ENCODE results near the gene PTPRK. TPM values are rescaled to one million over a fixed set of nuclear protein-coding genes. Genes with fewer than 3 reads are reported as not detected.

PTPRK gene
- total RNA-seq, 1 donor from 2014 or later = 18.4 TPM

- Histone ChIP-seq H3K36me3 (no peaks in the 10 kb centered on the region), H3K4me1 (peaks cover 40% of the 10 kb centered on the region), H3K27me3 (ENCODE audit: low read depth) (no peaks in the 10 kb centered on the region), H3K4me3 (no peak overlapping the region), H3K27ac (replicated peaks) (no peak overlapping the region), H3K9me3 (replicated peaks) (no peaks in the 10 kb centered on the region)
- intact Hi-C loops (cut with micrococcal nuclease) = no loop called here
- DNase-seq = no peak
- no peak for TF ChIP-seq CTCF (IDR thresholded peaks at IDR 0.05; ENCODE audit: borderline replicate concordance)
Observed at GRCh38 chr6:128095362-128095761, 425.0 kb downstream of the PTPRK start.

GRCh38 chr6:128079021-128079420 lies 441.4 kb downstream of the PTPRK start:
- H3K27ac ChIP-seq (replicated peaks) = no peak overlapping the region
- H3K9me3 ChIP-seq (replicated peaks) = no peaks in the 10 kb centered on the region
- peaks cover 45% of the 10 kb centered on the region for H3K36me3 ChIP-seq
- H3K4me3 ChIP-seq = no peak overlapping the region
- DNase-seq = no peak
- intact Hi-C loops (cut with micrococcal nuclease) = no loop called here
- H3K27me3 ChIP-seq (ENCODE audit: low read depth) = no peaks in the 10 kb centered on the region
- H3K4me1 ChIP-seq = no peaks in the 10 kb centered on the region
- TF ChIP-seq CTCF (IDR thresholded peaks at IDR 0.05; ENCODE audit: borderline replicate concordance) = no peak

GRCh38 chr6:128078276-128078675 lies 442.1 kb downstream of the PTPRK start:
- Histone ChIP-seq H3K27ac (replicated peaks) (no peak overlapping the region), H3K27me3 (ENCODE audit: low read depth) (no peaks in the 10 kb centered on the region), H3K4me1 (peaks cover 4% of the 10 kb centered on the region), H3K4me3 (no peak overlapping the region), H3K9me3 (replicated peaks) (no peaks in the 10 kb centered on the region), H3K36me3 (peaks cover 40% of the 10 kb centered on the region)
- DNase-seq = no peak
- no peak for TF ChIP-seq CTCF (IDR thresholded peaks at IDR 0.05; ENCODE audit: borderline replicate concordance)
- intact Hi-C loops (cut with micrococcal nuclease) = no loop called here

GRCh38 chr6:128076843-128077242 lies 443.6 kb downstream of the PTPRK start:
- Histone ChIP-seq H3K36me3 (peaks cover 35% of the 10 kb centered on the region), H3K27me3 (ENCODE audit: low read depth) (no peaks in the 10 kb centered on the region), H3K4me1 (peaks cover 6% of the 10 kb centered on the region), H3K4me3 (no peak overlapping the region), H3K9me3 (replicated peaks) (no peaks in the 10 kb centered on the region), H3K27ac (replicated peaks) (no peak overlapping the region)
- no peak for TF ChIP-seq CTCF (IDR thresholded peaks at IDR 0.05; ENCODE audit: borderline replicate concordance)
- intact Hi-C loops (cut with micrococcal nuclease) = no loop called here
- DNase-seq = no peak

GRCh38 chr6:128074567-128074966 lies 445.8 kb downstream of the PTPRK start:
- peaks cover 34% of the 10 kb centered on the region for H3K36me3 ChIP-seq
- intact Hi-C loops (cut with micrococcal nuclease) = no loop called here

More at GRCh38 chr6:128074567-128074966, 445.8 kb downstream of the PTPRK start:
- Histone ChIP-seq H3K4me3 (no peak overlapping the region), H3K9me3 (replicated peaks) (no peaks in the 10 kb centered on the region), H3K4me1 (peaks cover 6% of the 10 kb centered on the region), H3K27ac (replicated peaks) (no peak overlapping the region), H3K27me3 (ENCODE audit: low read depth) (no peaks in the 10 kb centered on the region)
- DNase-seq = no peak
- TF ChIP-seq CTCF (IDR thresholded peaks at IDR 0.05; ENCODE audit: borderline replicate concordance) = no peak

Measured in left ventricle myocardium inferior (tissue), 1 donor.